Heart left ventricle (tissue), 16 donors: ENCODE results near the gene ANKRD40CL. TPM values are rescaled to one million over a fixed set of nuclear protein-coding genes. Genes with fewer than 3 reads are reported as not detected.

Experiments
- ATAC-seq, 4 donors: fragments of 200-7000 bp; cut with Tn5 transposase; one replicate each; pipeline ENCODE4 v1.9.1; 2020 to 2022; ENCODE audit warnings: moderate library complexity in 4 of 4, mild to moderate bottlenecking in 3 of 4, moderate number of reproducible peaks in 1 of 4
- DNase-seq, 5 donors: peaks; one replicate each; pipeline ENCODE4 v3.0.0-alpha.2; 2020
- H3K27ac ChIP-seq, 12 donors: fragments of 200-600 bp; sonication (generic) in 4 of 12; one replicate each; pipeline versions ENCODE4 v1.5.0 to v1.8.0; 2016 to 2022; ENCODE audit warnings: mild to moderate bottlenecking in 2 of 12
- H3K27me3 ChIP-seq, 9 donors: fragments of 200-600 bp; sonication (generic) in 2 of 9; one replicate each; pipeline versions ENCODE4 v1.5.1 to v1.8.0; 2016 to 2022; ENCODE audit warnings: mild to moderate bottlenecking in 3 of 9
- H3K36me3 ChIP-seq, 9 donors: fragments of 200-600 bp; sonication (generic) in 2 of 9; one replicate each; pipeline versions ENCODE4 v1.5.0 to v1.8.0; 2018 to 2022; ENCODE audit warnings: mild to moderate bottlenecking in 2 of 9
- H3K4me1 ChIP-seq, 12 donors: fragments of 200-600 bp; sonication (generic) in 4 of 12; one replicate each; pipeline versions ENCODE4 v1.5.0 to v1.8.0; 2016 to 2022; ENCODE audit warnings: mild to moderate bottlenecking in 3 of 12
- H3K4me3 ChIP-seq, 12 donors: fragments of 200-600 bp; sonication (generic) in 4 of 12; one replicate each; pipeline versions ENCODE4 v1.5.0 to v1.8.0; 2017 to 2022; ENCODE audit warnings: mild to moderate bottlenecking in 9 of 12, moderate library complexity in 4 of 12
- H3K9me3 ChIP-seq, 12 donors: fragments of 200-600 bp; sonication (generic) in 4 of 12; one replicate each; pipeline versions ENCODE4 v1.5.0 to v1.8.0; 2016 to 2022; ENCODE audit warnings: mild to moderate bottlenecking in 1 of 12
- POLR2A ChIP-seq, 2 donors: fragments of 450-650 bp; IDR thresholded peaks; one replicate each; pipeline ENCODE4 v1.6.1; 2017; ENCODE audit warnings: antibody characterized with exemption in 2 of 2, mild to moderate bottlenecking in 2 of 2, moderate library complexity in 2 of 2
- WGBS, 4 donors: extraction: QIAGEN DNeasy Blood & Tissue Kit in 2 of 4; methylation state at CpG; one replicate each; pipeline versions ENCODE4 v1.1.5 to v1.1.7; 2013 to 2018; 5-methylcytosine and 5-hydroxymethylcytosine counted together
- intact Hi-C, 10 donors: fragments of 100-400 bp; cut with DNase I; formaldehyde crosslinking; loops; one replicate each; pipeline versions ENCODE4 v1.11.1 to v1.14.2; 2022
- polyA plus RNA-seq, 2 donors: library from polyadenylated mRNA; stranded (reverse); fragments of 200-250 nt; gene quantifications; one replicate each; pipeline ENCODE4 v1.2.3, GENCODE V29; 2013
- total RNA-seq, 9 donors: library from RNA; depleted of rRNA in 2 of 9; stranded (reverse); fragments of >200 nt in 2 of 9; fragmentation: NEBNext Ultra II Directional in 3 of 9; extraction: Animal tissue kit (Norgen Biotek cat#: 25700) in 3 of 9; gene quantifications; one replicate each; pipeline versions ENCODE4 v1.1.0 to v1.2.4, GENCODE V29; 2016 to 2023
- TF ChIP-seq, protein P1 (sequence below), 12 donors: fragments of 200-600 bp; sonication (generic) in 4 of 12; IDR thresholded peaks; one replicate each; pipeline versions ENCODE4 v1.5.0 to v1.8.0; 2018 to 2022; ENCODE audit warnings: antibody characterized with exemption in 12 of 12, mild to moderate bottlenecking in 5 of 12
- donor health status: ischemic (EF 13 %, LVEDD 7.1; RV severe dilation, severe dysfunction).
- donor health status: healthy with polysubstance abuse.
- donor health status: DM: no; HTN: yes; CAD: no.
- donor health status: DM: no; HTN: no; CAD: no.
- donor health status: ischemic (EF 25% LVEDD 6.9; RV normal size, moderate dysfunction).
- donor health status: ischemic (EF 25% LVEDD 5.7; RV mildly dilated, moderate dysfunction).
- donor health status: healthy.
- donor health status: DM: yes; HTN: yes; CAD: no.
- donor health status: ischemic (EF 35%, LVEDD 5.7; RV mildly dilated, moderate dysfunction).
- donor health status: nonischemic (EF 11% LVEDD 7.7; RV severe dilation, severe dysfunction).
- donor health status: DM: yes; HTN: yes; CAD: no.
- donor health status: PGD.
- donor health status: ischemic (EF 29% LVEDD 5.4; RV normal size, mild dysfunction).
- donor health status: nonischemic (EF 23%, LVEDD 6.1; RV moderate dilation, normal function).

The ANKRD40CL gene
- total and polyA plus RNA-seq, 11 donors: not detected

DNA sequence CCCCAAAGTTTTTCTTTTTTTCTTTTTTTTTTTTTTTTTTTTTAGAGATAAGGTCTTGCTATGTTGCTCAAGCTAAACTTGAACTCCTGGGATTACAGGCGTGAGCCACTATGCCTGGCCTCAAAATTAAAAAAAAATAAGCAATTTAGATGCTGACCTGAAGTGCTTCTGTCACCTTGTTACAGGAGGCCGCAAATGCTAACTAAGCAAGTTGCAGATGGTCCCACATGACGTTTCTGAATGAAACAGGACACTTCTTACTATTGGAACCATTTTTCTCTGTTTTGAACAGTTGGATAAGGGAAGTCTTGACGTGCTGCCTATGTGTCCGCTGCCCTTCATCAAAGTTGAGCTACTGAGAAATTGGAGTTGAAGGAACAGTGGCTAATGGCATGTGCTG is 8.8 kb downstream of the ANKRD40CL start:
- H3K4me3 ChIP-seq: no peak overlapping the region
- H3K36me3 ChIP-seq: peaks cover 0 to 29% (median 26%) of the 10 kb centered on the region in 9 donors
- TF ChIP-seq POLR2A (IDR thresholded peaks at IDR 0.05): no peak
- peaks cover 0 to 15% (median 3%) of the 10 kb centered on the region in 12 donors for H3K4me1 ChIP-seq
- no peaks in the 10 kb centered on the region for H3K27me3 ChIP-seq
- no peak for ATAC-seq
- no peak overlapping the region for H3K27ac ChIP-seq
- WGBS, 4 donors: 54 to 72% (median 61%) methylated on average over 5 of the region's 5 CpGs
- intact Hi-C loops: loop anchor here in 2 of 10 donors (10.0 kb wide), 2 partner anchors 64 to 226 kb away; no protein-coding TSS in a partner anchor
- H3K9me3 ChIP-seq: no peaks in the 10 kb centered on the region
- DNase-seq: no peak

DNA sequence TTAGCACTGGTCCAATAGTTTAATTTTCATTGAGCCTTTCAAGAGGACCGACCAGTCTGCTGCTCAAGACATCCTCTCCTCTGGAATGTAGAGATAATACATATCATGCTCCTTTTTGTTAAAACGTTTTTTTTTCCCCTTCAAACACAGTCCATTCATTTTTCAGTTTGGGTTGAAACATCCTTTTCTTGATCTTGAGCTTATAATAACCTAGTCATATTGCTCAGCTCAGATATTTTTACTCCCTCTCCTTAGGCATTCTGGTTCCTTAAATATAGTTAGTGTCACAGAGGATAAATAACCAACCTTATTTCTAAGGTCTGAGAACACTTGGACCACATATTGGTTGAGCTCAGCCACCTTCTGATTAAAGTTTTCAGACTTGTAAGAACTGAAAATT is 12.8 kb downstream of the ANKRD40CL start:
- peaks cover 2 to 69% (median 66%) of the 10 kb centered on the region in 9 donors for H3K36me3 ChIP-seq
- H3K4me1 ChIP-seq: peaks cover 0 to 13% (median 0%) of the 10 kb centered on the region in 12 donors
- ATAC-seq (no peak), DNase-seq (no peak)
- no peak overlapping the region for H3K4me3 ChIP-seq
- 41 to 47% (median 46%) methylated on average over 2 of the region's 2 CpGs for WGBS, 4 donors
- intact Hi-C loops: loop anchor here in 2 of 10 donors (10.0 kb wide), 2 partner anchors 60 to 230 kb away; no protein-coding TSS in a partner anchor
- H3K9me3 ChIP-seq: no peaks in the 10 kb centered on the region
- H3K27ac ChIP-seq: no peak overlapping the region
- TF ChIP-seq, protein P1, sequence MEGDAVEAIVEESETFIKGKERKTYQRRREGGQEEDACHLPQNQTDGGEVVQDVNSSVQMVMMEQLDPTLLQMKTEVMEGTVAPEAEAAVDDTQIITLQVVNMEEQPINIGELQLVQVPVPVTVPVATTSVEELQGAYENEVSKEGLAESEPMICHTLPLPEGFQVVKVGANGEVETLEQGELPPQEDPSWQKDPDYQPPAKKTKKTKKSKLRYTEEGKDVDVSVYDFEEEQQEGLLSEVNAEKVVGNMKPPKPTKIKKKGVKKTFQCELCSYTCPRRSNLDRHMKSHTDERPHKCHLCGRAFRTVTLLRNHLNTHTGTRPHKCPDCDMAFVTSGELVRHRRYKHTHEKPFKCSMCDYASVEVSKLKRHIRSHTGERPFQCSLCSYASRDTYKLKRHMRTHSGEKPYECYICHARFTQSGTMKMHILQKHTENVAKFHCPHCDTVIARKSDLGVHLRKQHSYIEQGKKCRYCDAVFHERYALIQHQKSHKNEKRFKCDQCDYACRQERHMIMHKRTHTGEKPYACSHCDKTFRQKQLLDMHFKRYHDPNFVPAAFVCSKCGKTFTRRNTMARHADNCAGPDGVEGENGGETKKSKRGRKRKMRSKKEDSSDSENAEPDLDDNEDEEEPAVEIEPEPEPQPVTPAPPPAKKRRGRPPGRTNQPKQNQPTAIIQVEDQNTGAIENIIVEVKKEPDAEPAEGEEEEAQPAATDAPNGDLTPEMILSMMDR (IDR thresholded peaks at IDR 0.05): no peak
- TF ChIP-seq POLR2A (IDR thresholded peaks at IDR 0.05): no peak
- H3K27me3 ChIP-seq: no peaks in the 10 kb centered on the region

DNA sequence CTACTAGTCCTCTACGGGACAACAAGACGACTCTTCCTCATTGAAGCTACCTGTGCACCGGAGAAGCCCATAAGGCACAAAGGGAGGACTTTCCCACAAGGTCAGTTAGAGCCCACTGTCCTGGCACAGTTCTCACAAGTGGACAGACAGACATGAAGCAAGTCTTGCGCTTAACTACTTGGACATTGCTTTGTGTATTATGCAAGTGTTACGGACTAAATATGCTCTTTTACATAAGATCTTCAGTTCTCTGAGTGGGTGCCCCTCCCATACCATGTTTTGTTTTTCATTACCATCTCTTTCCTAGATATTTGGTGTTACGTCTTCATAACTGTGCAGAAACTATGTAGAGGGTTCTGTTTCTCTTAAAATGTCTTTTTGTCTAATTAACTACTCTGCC is 18.1 kb downstream of the ANKRD40CL start:
- H3K27me3 ChIP-seq: no peaks in the 10 kb centered on the region
- WGBS, 4 donors: 87 to 94% (median 91%) methylated on average over 6 of the region's 6 CpGs
- H3K4me1 ChIP-seq: peaks cover 0 to 3% (median 0%) of the 10 kb centered on the region in 12 donors
- no peak for DNase-seq
- no peaks in the 10 kb centered on the region for H3K9me3 ChIP-seq
- TF ChIP-seq, protein P1 (IDR thresholded peaks at IDR 0.05): no peak
- TF ChIP-seq POLR2A (IDR thresholded peaks at IDR 0.05): no peak
- intact Hi-C loops: no loop called here
- H3K36me3 ChIP-seq: peaks cover 2 to 100% (median 100%) of the 10 kb centered on the region in 9 donors
- no peak for ATAC-seq
- H3K27ac ChIP-seq: no peak overlapping the region
- no peak overlapping the region for H3K4me3 ChIP-seq

DNA sequence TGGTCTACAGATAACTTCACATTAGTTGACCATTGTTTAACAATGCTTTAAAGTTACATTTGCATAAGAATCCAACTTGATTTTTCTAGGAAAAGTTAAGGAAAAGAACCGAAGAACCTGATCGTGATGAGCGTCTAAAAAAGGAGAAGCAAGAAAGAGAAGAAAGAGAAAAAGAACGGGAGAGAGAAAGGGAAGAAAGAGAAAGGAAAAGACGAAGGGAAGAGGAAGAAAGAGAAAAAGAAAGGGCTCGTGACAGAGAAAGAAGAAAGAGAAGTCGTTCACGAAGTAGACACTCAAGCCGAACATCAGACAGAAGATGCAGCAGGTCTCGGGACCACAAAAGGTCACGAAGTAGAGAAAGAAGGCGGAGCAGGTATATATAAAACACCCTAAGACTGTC is 21.7 kb downstream of the ANKRD40CL start:
- H3K9me3 ChIP-seq: no peaks in the 10 kb centered on the region
- H3K4me1 ChIP-seq: peaks cover 0 to 3% (median 0%) of the 10 kb centered on the region in 12 donors
- H3K27ac ChIP-seq: no peak overlapping the region
- DNase-seq: no peak
- TF ChIP-seq, protein P1 (IDR thresholded peaks at IDR 0.05): no peak
- no peak for TF ChIP-seq POLR2A (IDR thresholded peaks at IDR 0.05)
- H3K27me3 ChIP-seq: no peaks in the 10 kb centered on the region
- no peak overlapping the region for H3K4me3 ChIP-seq
- H3K36me3 ChIP-seq: peaks cover 2 to 100% (median 100%) of the 10 kb centered on the region in 9 donors
- intact Hi-C loops: no loop called here
- 91 to 93% (median 92%) methylated on average over 12 of the region's 12 CpGs for WGBS, 4 donors
- ATAC-seq: no peak

DNA sequence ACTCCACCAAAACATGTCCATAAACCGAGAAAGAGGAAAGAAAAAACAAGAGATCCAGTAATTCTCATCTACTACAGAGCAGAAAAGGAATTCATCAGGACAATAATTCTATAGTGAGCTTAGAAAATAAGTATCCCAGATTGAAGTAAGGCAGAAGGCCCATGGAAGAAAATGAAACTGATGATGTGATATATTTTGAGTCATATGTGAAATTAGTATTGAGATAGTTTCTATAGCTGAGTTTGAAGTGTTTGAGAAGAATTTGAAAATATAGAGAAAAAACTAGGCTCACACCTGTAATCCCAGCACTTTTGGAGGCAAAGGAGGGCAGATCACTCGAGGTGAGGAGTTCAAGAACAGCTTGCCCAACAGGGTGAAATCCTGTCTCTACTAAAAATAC is 28.2 kb downstream of the ANKRD40CL start:
- TF ChIP-seq, protein P1 (IDR thresholded peaks at IDR 0.05): no peak
- ATAC-seq: no peak
- H3K27me3 ChIP-seq: no peaks in the 10 kb centered on the region
- no peak overlapping the region for H3K4me3 ChIP-seq
- no peak for DNase-seq
- no peaks in the 10 kb centered on the region for H3K9me3 ChIP-seq
- peaks cover 0 to 73% (median 67%) of the 10 kb centered on the region in 9 donors for H3K36me3 ChIP-seq
- intact Hi-C loops: no loop called here
- 0 to 72% (median 52%) methylated on average over 2 of the region's 2 CpGs for WGBS, 4 donors
- no peak overlapping the region for H3K27ac ChIP-seq
- H3K4me1 ChIP-seq: peaks cover 0 to 20% (median 11%) of the 10 kb centered on the region in 12 donors
